ENCODE measurements around the gene TSPAN14.

DNA sequence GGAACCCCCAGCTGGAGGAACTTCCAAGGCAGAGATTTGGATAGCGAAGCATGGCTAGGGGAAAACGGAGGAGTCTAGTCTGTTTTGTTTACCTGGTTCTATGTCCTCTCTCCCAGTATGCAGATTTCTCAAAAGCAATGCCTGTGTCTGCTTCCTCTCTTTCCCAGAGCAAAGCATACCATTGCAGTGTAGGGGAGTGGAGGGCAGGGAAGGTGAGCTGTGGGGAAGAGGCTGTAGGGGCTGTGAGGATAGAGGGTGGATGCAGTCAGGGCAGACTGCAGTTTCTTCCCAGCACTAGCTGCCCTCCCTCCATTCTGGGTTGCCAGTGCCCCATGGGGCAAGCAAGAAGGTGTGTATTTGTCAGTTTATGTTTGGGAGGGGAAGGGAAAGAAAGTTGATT, 16.9 kb upstream of the TSPAN14 start:
- TF ChIP-seq CTCF (IDR thresholded peaks at IDR 0.05; ENCODE audit: control extremely low read depth in 1 of 3, insufficient read depth in 1 of 3, low read depth in 1 of 3, low read length in 3 of 3) = no peak
- TF ChIP-seq FOSL1 (IDR thresholded peaks at IDR 0.05; ENCODE audit: insufficient read depth, low read depth, low read length) = no peak
- TF ChIP-seq JUN (IDR thresholded peaks at IDR 0.05; ENCODE audit: low read depth, low read length) = no peak
- TF ChIP-seq POLR2AphosphoS5 (IDR thresholded peaks at IDR 0.05; ENCODE audit: low read depth, low read length) = no peak
- no peak for TF ChIP-seq CEBPB (IDR thresholded peaks at IDR 0.05; ENCODE audit: low read depth, low read length)
